NCI-H510A treated with DMSO at 0.1 percent for 48 hours (cell line): Measurements from ENCODE around the gene GASK1B.

Experiments used
- DNase-seq: peaks from one replicate; lab custom pipeline; 2025; lab: John Stamatoyannopoulos, UW

GASK1B gene

DNA sequence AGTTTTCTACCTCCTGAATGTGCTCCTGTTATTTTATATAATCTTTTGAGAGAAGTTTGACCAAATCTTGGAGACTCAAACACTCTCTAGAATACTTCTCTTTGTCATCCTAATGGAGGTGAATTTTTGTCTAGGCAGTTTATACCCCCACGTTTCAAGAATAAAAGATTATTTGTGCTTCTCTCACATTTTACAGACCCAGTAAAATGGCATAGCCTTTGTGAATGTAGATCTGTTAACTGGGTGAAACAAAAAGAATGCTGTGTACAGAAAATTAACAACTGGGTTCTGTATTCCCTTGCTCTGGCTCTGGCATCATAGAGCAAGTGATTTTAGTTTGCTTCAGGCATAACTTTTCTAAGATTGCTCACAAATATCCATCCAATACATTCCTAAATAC, 26.1 kb downstream of the GASK1B start:
- no peak for DNase-seq

- DNase-seq: no peak
Observed at GRCh38 chr4:158139086-158139485, 33.7 kb downstream of the GASK1B start.

DNA sequence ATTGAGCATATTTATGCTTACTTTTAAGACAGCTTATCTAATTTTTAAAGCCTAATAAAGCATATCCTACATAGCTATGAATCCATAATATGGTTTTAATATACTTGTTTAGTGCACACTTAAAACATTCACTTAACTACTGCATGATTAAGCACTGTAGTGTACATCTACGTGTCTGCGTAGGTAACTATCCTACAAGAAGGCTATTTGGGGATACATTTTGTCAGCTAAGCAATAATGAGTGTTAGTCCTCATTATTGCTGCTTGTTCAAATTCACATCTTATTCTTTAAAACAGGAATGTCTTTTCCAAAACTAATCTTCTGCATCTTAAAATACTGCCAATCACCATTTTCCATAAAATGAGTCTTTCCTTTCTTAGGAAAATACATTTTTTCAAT, 38.6 kb downstream of the GASK1B start:
- no peak for DNase-seq

- DNase-seq: no peak
Observed at GRCh38 chr4:158133551-158133950, 39.3 kb downstream of the GASK1B start.

- DNase-seq: no peak
Observed at GRCh38 chr4:158131027-158131426, 41.8 kb downstream of the GASK1B start.

- DNase-seq: no peak
Observed at GRCh38 chr4:158130204-158130603, 42.6 kb downstream of the GASK1B start.

- no peak for DNase-seq
Observed at GRCh38 chr4:158129694-158130093, 43.1 kb downstream of the GASK1B start.

GRCh38 chr4:158128540-158128939, 44.3 kb downstream of the GASK1B start:
- no peak for DNase-seq

DNA sequence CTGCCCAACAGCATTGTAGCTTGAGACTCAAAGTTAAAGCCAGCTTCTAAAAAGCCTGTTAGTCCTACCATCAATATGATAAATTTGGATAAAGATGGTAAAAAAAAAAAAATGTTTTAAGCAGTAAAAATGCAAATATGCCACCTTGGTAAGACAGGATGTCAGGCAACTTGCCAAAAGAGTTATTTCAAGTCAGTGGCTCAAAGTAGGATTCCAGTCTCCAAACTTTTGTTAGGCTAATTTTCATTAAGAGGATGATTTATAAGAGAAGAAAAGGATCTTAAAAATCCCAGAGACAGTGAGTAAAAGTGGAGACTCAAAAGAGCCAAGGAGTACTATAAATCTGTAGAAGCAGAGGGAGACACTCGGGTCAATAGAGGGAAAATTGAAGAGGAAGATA, 47.5 kb downstream of the GASK1B start:
- DNase-seq: no peak
